H1 (cell line): ENCODE results near the gene NEBL.

Experiments used
- SIN3A ChIP-seq, 2 experiments: IDR thresholded peaks in 1 of 2; conservative IDR thresholded peaks in 1 of 2; 2 replicates each; pipeline ENCODE4 v1.6.1; 2011 to 2012; ENCODE audit warnings: low read length in 2 of 2, improper control_type of control experiment in 1 of 2, low read depth in 1 of 2, mild to moderate bottlenecking in 1 of 2
- TAF1 ChIP-seq: IDR thresholded peaks from 2 replicates; pipeline ENCODE4 v1.6.1; 2011; ENCODE audit warnings: mild to moderate bottlenecking, low read depth, low read length

DNA sequence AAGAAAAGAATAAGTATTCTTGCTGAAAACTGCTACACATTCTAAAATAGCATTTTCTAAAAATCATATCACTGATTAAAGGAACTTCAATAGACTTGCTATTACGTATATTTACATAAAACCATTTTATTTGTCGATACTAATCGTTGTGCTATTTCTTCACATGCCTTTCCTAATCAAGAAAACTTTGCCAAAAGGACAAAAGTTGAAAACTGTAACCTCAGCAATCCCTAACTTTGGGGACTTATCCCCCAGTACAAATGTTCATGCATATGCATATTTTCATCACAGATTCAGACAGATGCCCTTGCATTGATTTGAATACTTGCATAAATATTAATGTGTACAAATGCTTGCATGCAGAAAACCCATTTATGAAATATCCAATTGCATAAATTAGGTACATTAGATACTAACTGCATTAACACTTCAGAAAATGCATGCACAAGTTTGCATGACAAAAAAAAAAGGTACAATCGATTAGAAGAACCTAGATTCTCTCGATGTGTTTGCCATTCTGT is 35.6 kb upstream of the NEBL start:
- no peak for TF ChIP-seq SIN3A (conservative IDR thresholded peaks at IDR 0.05 in 1 of 2, IDR thresholded peaks at IDR 0.05 in 1 of 2; ENCODE audit: low read depth in 1 of 2, low read length in 2 of 2)
- no peak for TF ChIP-seq TAF1
